Bronchial epithelial cell (primary cell): ENCODE results near the gene PROC. TPM values are rescaled to one million over a fixed set of nuclear protein-coding genes. Genes with fewer than 3 reads are reported as not detected.

Source experiments
- DNase-seq: peaks from one replicate; pipeline ENCODE4 v3.0.0-alpha.2; 2010; ENCODE audit warnings: low read depth
- FAIRE-seq: peaks from 2 replicates; lab custom pipeline; 2011; peaks lifted over from hg19 to GRCh38; lab: Jason Lieb, UNC
- H3K27me3 ChIP-seq: 2 replicates; pipeline ENCODE4 v1.5.1; 2011; ENCODE audit warnings: low read length; ENCODE audit not compliant: control insufficient read depth, insufficient read depth
- H3K36me3 ChIP-seq: 2 replicates; pipeline ENCODE4 v1.5.1; 2011; ENCODE audit warnings: low read length; ENCODE audit not compliant: control insufficient read depth, insufficient read depth
- H3K4me3 ChIP-seq: 2 replicates; pipeline ENCODE4 v1.5.1; 2011; ENCODE audit warnings: mild to moderate bottlenecking, low read depth, low read length, control low read depth
- CTCF ChIP-seq: IDR thresholded peaks from 2 replicates; pipeline ENCODE4 v1.5.1; 2011; ENCODE audit warnings: mild to moderate bottlenecking, moderate library complexity, low read length, control low read depth, inconsistent platforms; ENCODE audit not compliant: insufficient read depth, severe bottlenecking
- total RNA-seq: library from RNA; depleted of rRNA; stranded (reverse); fragments of >200 nt; gene quantifications from 2 replicates; pipeline ENCODE4 v1.2.1, GENCODE V29; 2014

PROC gene
- total RNA-seq, 1 donor from 2014 or later: not detected

GRCh38 chr2:127400533-127400896 is 17.7 kb upstream of the PROC start:
- no peak for TF ChIP-seq CTCF
- H3K4me3 ChIP-seq: no peak overlapping the region
- no peaks in the 10 kb centered on the region for H3K27me3 ChIP-seq
- FAIRE-seq: no peak
- H3K36me3 ChIP-seq: no peaks in the 10 kb centered on the region
- DNase-seq: peak; percentile 31

GRCh38 chr2:127400897-127401756 is 17.1 kb upstream of the PROC start:
- no peak overlapping the region for H3K4me3 ChIP-seq
- H3K36me3 ChIP-seq: no peaks in the 10 kb centered on the region
- FAIRE-seq: no peak
- peak; percentile 96 for DNase-seq
- no peak for TF ChIP-seq CTCF
- no peaks in the 10 kb centered on the region for H3K27me3 ChIP-seq

- FAIRE-seq: no peak
Measured at GRCh38 chr2:127401757-127402695, 16.2 kb upstream of the PROC start.

GRCh38 chr2:127403460-127403859 is 14.8 kb upstream of the PROC start:
- no peak for TF ChIP-seq CTCF
- FAIRE-seq (no peak), DNase-seq (no peak)
- Histone ChIP-seq H3K36me3 (no peaks in the 10 kb centered on the region), H3K4me3 (no peak overlapping the region), H3K27me3 (no peaks in the 10 kb centered on the region)

More at GRCh38 chr2:127401757-127402695, 16.2 kb upstream of the PROC start:
- DNase-seq: peak; percentile 84
- Histone ChIP-seq H3K36me3 (no peaks in the 10 kb centered on the region), H3K27me3 (no peaks in the 10 kb centered on the region), H3K4me3 (no peak overlapping the region)
- TF ChIP-seq CTCF: no peak

- TF ChIP-seq CTCF: no peak
- Histone ChIP-seq H3K4me3 (no peak overlapping the region), H3K27me3 (no peaks in the 10 kb centered on the region), H3K36me3 (no peaks in the 10 kb centered on the region)
- FAIRE-seq: no peak
- no peak for DNase-seq
Measured at GRCh38 chr2:127404466-127405254, 13.6 kb upstream of the PROC start.
